IMR-90 (cell line): ENCODE data around the gene WNK1. TPM values are rescaled to one million over a fixed set of nuclear protein-coding genes. Genes with fewer than 3 reads are reported as not detected.

Experiments used
- ATAC-seq: fragments of 200-7000 bp; cut with Tn5 transposase; 2 replicates; pipeline ENCODE4 v1.9.1; 2020; ENCODE audit warnings: low read depth, mild to moderate bottlenecking, moderate library complexity
- BruUV-seq: library from RNA; stranded (reverse); fragments of 400-500 nt; replicated peaks from 2 replicates; lab custom pipeline; 2021; lab: Mats Ljungman, UMichigan
- CTCF ChIA-PET: fragments of 300-600 bp; formaldehyde crosslinking; extraction: SDS; loops from one replicate; lab custom pipeline; 2021; ENCODE audit warnings: antibody characterized with exemption; lab: Yijun Ruan, JAX
- POLR2A ChIA-PET: fragments of 300-600 bp; sonication (Branson Sonifier 250); formaldehyde crosslinking; loops from one replicate; lab custom pipeline; 2022; ENCODE audit warnings: antibody characterized with exemption; ENCODE audit not compliant: unreplicated experiment; lab: Charles Lee
- DNase-seq: peaks from one replicate; pipeline ENCODE4 v3.0.0; 2013
- H2AFZ ChIP-seq: replicated peaks from 2 replicates; pipeline ENCODE3; 2013; ENCODE audit warnings: low read length, mild to moderate bottlenecking; ENCODE audit not compliant: poor library complexity
- H2AK5ac ChIP-seq: 2 replicates; pipeline ENCODE4 v1.6.1; 2013; ENCODE audit warnings: low read depth, low read length, inconsistent platforms
- H2AK9ac ChIP-seq: replicated peaks from 2 replicates; pipeline ENCODE3; 2013; ENCODE audit warnings: mild to moderate bottlenecking, low read depth, low read length, moderate library complexity; ENCODE audit not compliant: poor library complexity
- H2BK120ac ChIP-seq: 2 replicates; pipeline ENCODE4 v1.6.1; 2013; ENCODE audit warnings: low read depth, low read length, inconsistent platforms
- H2BK15ac ChIP-seq: 3 replicates; pipeline ENCODE4 v1.6.1; 2013; ENCODE audit warnings: low read depth, low read length, inconsistent platforms
- H2BK20ac ChIP-seq: 2 replicates; pipeline ENCODE4 v1.6.1; 2013; ENCODE audit warnings: low read depth, mild to moderate bottlenecking, inconsistent platforms, low read length, moderate library complexity
- H2BK5ac ChIP-seq: 2 replicates; pipeline ENCODE4 v1.6.1; 2013; ENCODE audit warnings: mild to moderate bottlenecking, low read depth, low read length, inconsistent platforms; ENCODE audit not compliant: poor library complexity, severe bottlenecking
- H3K14ac ChIP-seq: replicated peaks from 2 replicates; pipeline ENCODE4 v1.6.1; 2013; ENCODE audit warnings: low read depth, low read length, inconsistent platforms
- H3K18ac ChIP-seq: 2 replicates; pipeline ENCODE4 v1.6.1; 2013; ENCODE audit warnings: low read depth, low read length, control low read depth
- H3K23ac ChIP-seq: 2 replicates; pipeline ENCODE4 v1.6.1; 2013; ENCODE audit warnings: low read depth, low read length, inconsistent platforms
- H3K27ac ChIP-seq: 2 replicates; pipeline ENCODE4 v1.5.1; 2013; ENCODE audit warnings: mild to moderate bottlenecking, control low read depth, low read length; ENCODE audit not compliant: insufficient read depth
- H3K27me3 ChIP-seq: 2 replicates; pipeline ENCODE4 v1.6.1; 2013; ENCODE audit warnings: low read length; ENCODE audit not compliant: control insufficient read depth, insufficient read depth
- H3K36me3 ChIP-seq: 2 replicates; pipeline ENCODE4 v1.6.1; 2013; ENCODE audit warnings: low read length, mixed read lengths; ENCODE audit not compliant: control insufficient read depth, insufficient read depth
- H3K4ac ChIP-seq: 2 replicates; pipeline ENCODE4 v1.6.1; 2013; ENCODE audit warnings: low read depth, low read length, inconsistent platforms
- H3K4me1 ChIP-seq: 2 replicates; pipeline ENCODE4 v1.6.1; 2013; ENCODE audit warnings: low read length, mixed read lengths; ENCODE audit not compliant: control insufficient read depth, insufficient read depth
- H3K4me2 ChIP-seq: 2 replicates; pipeline ENCODE4 v1.6.1; 2013; ENCODE audit warnings: low read depth, mild to moderate bottlenecking, control low read depth, low read length, moderate library complexity
- H3K4me3 ChIP-seq: 2 replicates; pipeline ENCODE4 v1.5.1; 2013; ENCODE audit warnings: low read depth, mild to moderate bottlenecking, control low read depth, low read length, moderate library complexity; ENCODE audit not compliant: insufficient read depth
- H3K56ac ChIP-seq: 2 replicates; pipeline ENCODE4 v1.6.1; 2013; ENCODE audit warnings: low read length, inconsistent platforms; ENCODE audit not compliant: insufficient read depth; ENCODE audit errors: extremely low read depth
- H3K79me1 ChIP-seq, 2 experiments: 2 replicates each; pipeline ENCODE4 v1.6.1; 2013; ENCODE audit warnings: low read length in 2 of 2, inconsistent platforms in 1 of 2, low read depth in 1 of 2
- H3K9ac ChIP-seq: 2 replicates; pipeline ENCODE4 v1.6.1; 2013; ENCODE audit warnings: low read depth, low read length, control low read depth
- H3K9me1 ChIP-seq: 2 replicates; pipeline ENCODE4 v1.6.1; 2013; ENCODE audit warnings: low read length, inconsistent platforms; ENCODE audit not compliant: insufficient read depth
- H3K9me3 ChIP-seq: 2 replicates; pipeline ENCODE4 v1.6.1; 2013; ENCODE audit warnings: low read length; ENCODE audit not compliant: control insufficient read depth, insufficient read depth
- H4K20me1 ChIP-seq: 2 replicates; pipeline ENCODE4 v1.6.1; 2013; ENCODE audit warnings: low read length, inconsistent platforms; ENCODE audit not compliant: insufficient read depth
- H4K5ac ChIP-seq: 2 replicates; pipeline ENCODE4 v1.6.1; 2013; ENCODE audit warnings: mild to moderate bottlenecking, low read depth, low read length, control low read depth
- H4K8ac ChIP-seq, 2 experiments: 2 replicates each; pipeline ENCODE4 v1.6.1; 2013; ENCODE audit warnings: low read depth in 2 of 2, low read length in 2 of 2, control low read depth in 1 of 2, inconsistent platforms in 1 of 2
- H4K91ac ChIP-seq: 2 replicates; pipeline ENCODE4 v1.6.1; 2013; ENCODE audit warnings: low read depth, low read length, inconsistent platforms; ENCODE audit not compliant: insufficient read depth
- BHLHE40 ChIP-seq: fragments of 150-350 bp; IDR thresholded peaks from 2 replicates; pipeline ENCODE4 v1.6.1; 2016; ENCODE audit warnings: mild to moderate bottlenecking, low read depth, low read length
- ELK1 ChIP-seq: fragments of 150-350 bp; IDR thresholded peaks from 2 replicates; pipeline ENCODE4 v1.6.1; 2016; ENCODE audit warnings: low read depth, mild to moderate bottlenecking, low read length, moderate library complexity, borderline replicate concordance
- MAZ ChIP-seq: IDR thresholded peaks from 2 replicates; pipeline ENCODE4 v1.6.1; 2012; ENCODE audit warnings: low read depth, mild to moderate bottlenecking, low read length, improper control_type of control experiment, moderate library complexity, borderline replicate concordance
- NFE2L2 ChIP-seq: fragments of 150-350 bp; IDR thresholded peaks from 2 replicates; pipeline ENCODE4 v1.6.1; 2016; ENCODE audit warnings: low read depth, mild to moderate bottlenecking, low read length
- RCOR1 ChIP-seq: IDR thresholded peaks from 2 replicates; pipeline ENCODE4 v1.6.1; 2012; ENCODE audit warnings: mild to moderate bottlenecking, low read length, improper control_type of control experiment; ENCODE audit not compliant: insufficient replicate concordance
- RFX5 ChIP-seq: IDR thresholded peaks from 2 replicates; pipeline ENCODE4 v1.8.0; 2012; ENCODE audit warnings: low read depth, mild to moderate bottlenecking, low read length, moderate library complexity
- WGBS, 2 experiments: methylation state at CpG; one replicate each; pipeline versions ENCODE4 v1.1.5 to v1.1.7; 2013; ENCODE audit warnings: missing lambda C conversion rate in 2 of 2; ENCODE audit not compliant: insufficient read length in 1 of 2; ENCODE audit errors: extremely low coverage in 2 of 2; 5-methylcytosine and 5-hydroxymethylcytosine counted together
- dilution Hi-C: fragments of 300-500 bp; cut with HindIII; formaldehyde crosslinking; loops from one replicate; pipeline ENCODE4 v1.14.3; 2018; ENCODE audit warnings: low sequenced_read_pairs; ENCODE audit not compliant: unreplicated experiment
- in situ Hi-C: fragments of 300-500 bp; cut with MboI; formaldehyde crosslinking; loops from 3 replicates; pipeline ENCODE4 v1.14.3; 2019; ENCODE audit warnings: low sequenced_read_pairs, inconsistent platforms, mixed read lengths
- intact Hi-C: fragments of 100-400 bp; cut with micrococcal nuclease; formaldehyde crosslinking; loops from 2 replicates; pipeline ENCODE4 v1.10.0; 2022
- polyA plus RNA-seq, 3 experiments: library from polyadenylated mRNA; depleted of rRNA; stranded (reverse); fragments of >200 nt; gene quantifications; 2 replicates each; pipeline ENCODE4 v1.2.3, GENCODE V29; 2012; ENCODE audit warnings: low replicate concordance in 1 of 3
- total RNA-seq: library from RNA; depleted of rRNA; stranded (reverse); fragments of >200 nt; gene quantifications from 2 replicates; pipeline ENCODE4 v1.2.3, GENCODE V29; 2012

The WNK1 gene
- total and polyA plus RNA-seq, 2 of the 4 experiments (the other 2 are of a cell fraction) = 36.9 to 42.8 TPM

- no peak for TF ChIP-seq MAZ
Measured at GRCh38 chr12:761256-761655, 8.9 kb downstream of the WNK1 start (continued).

GRCh38 chr12:765840-766239 lies 13.5 kb downstream of the WNK1 start:
- no peak overlapping the region for H2BK20ac ChIP-seq
- no peaks in the 10 kb centered on the region for H3K9me3 ChIP-seq
- H3K4me1 ChIP-seq = 0 out of 2 replicates have a peak, but pooled peaks cover 2% of the 10 kb centered on the region
- no peak overlapping the region for H3K18ac ChIP-seq
- H2AK9ac ChIP-seq = no peak overlapping the region
- TF ChIP-seq RCOR1 (no peak), NFE2L2 (no peak), ELK1 (no peak), RFX5 (no peak), BHLHE40 (no peak)
- dilution Hi-C loops (no loop called here), in situ Hi-C loops (no loop called here), intact Hi-C loops (no loop called here)
- no peak overlapping the region for H3K23ac ChIP-seq
- H3K36me3 ChIP-seq = peaks cover 2% of the 10 kb centered on the region; the same call in 1 of the 2 replicates
- H2BK15ac ChIP-seq = no peak overlapping the region
- no peak overlapping the region for H2BK120ac ChIP-seq
- no peak overlapping the region for H3K4me2 ChIP-seq
- H4K5ac ChIP-seq = no peak overlapping the region
- CTCF ChIA-PET = no interaction called here
- H3K4ac ChIP-seq = no peak overlapping the region
- H4K20me1 ChIP-seq = peaks cover 49% of the 10 kb centered on the region
- H3K14ac ChIP-seq = no peak overlapping the region
- peaks cover 13 to 53% of the 10 kb centered on the region in 2 experiments for H3K79me1 ChIP-seq
- H4K8ac ChIP-seq = no peak overlapping the region
- no peak overlapping the region for H3K27ac ChIP-seq
- H4K91ac ChIP-seq = no peak overlapping the region
- no peak overlapping the region for H3K56ac ChIP-seq
- H3K9me1 ChIP-seq = peaks cover 10% of the 10 kb centered on the region
- BruUV-seq = no TSS peak
- H3K4me3 ChIP-seq = no peak overlapping the region
- DNase-seq = no peak
- H2AFZ ChIP-seq = no peak overlapping the region
- no peak overlapping the region for H2BK5ac ChIP-seq
- POLR2A ChIA-PET = interaction anchor here (0.6 kb wide), 1 partner anchor 9 kb away, joined by 10 read pairs; no protein-coding TSS in a partner anchor
- WGBS, 2 experiments = no CpG with 5 or more reads among the region's 1 CpG
- no peak overlapping the region for H3K9ac ChIP-seq
- H2AK5ac ChIP-seq = no peak overlapping the region
- no peak for ATAC-seq
- no peaks in the 10 kb centered on the region for H3K27me3 ChIP-seq
